ENCODE results near the gene NDUFAB1.
"Not testable (repeated sequence)": the region's sequence is repeated elsewhere in the genome, so short reads cannot be mapped to it uniquely, and the experiment has no call there.

NDUFAB1 gene

DNA sequence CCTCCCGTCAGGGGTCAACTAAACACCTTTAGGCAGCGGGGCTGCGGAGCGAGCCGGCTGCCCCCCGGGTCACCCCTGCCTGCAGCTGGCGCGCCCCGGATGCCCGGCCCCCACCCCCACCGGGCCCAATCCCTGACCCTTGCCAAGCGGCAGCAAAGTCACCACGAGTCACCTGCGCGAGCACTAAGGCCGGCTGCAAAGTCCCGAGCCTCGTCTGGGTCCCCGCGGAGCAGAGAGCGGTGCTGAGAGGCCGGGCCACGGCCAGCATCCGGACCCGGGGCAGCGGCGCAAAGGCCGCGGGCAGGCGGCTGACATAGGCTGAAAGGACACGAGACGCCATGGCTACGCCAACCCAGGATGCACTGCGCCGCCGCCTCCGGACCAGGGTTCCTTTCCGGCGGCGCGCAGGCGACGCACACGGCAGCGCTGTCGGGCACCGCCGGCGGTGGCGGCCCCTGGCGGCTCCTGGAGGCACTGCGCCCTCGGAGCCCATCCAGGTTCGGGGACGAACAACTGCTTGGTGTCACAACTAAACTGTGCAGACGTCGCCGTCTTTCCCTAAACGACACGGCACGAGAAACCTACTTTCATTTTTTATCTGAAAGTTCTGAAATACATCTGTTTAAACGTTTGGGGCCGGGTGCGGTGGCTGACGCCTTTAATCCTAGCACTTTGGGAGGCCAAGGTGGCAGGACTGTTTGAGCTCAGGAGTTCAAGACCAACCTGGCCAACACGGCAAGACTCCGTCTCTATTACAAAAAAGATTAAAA, at the start of gene NDUFAB1:
NDUFAB1 (minus strand) TSS at position 366 of the 770 bp plus-strand sequence; CDS start at position 340, 26 bp downstream.
- DNase-seq (ENCODE audit: extremely low read depth, low read depth): peak; percentile 45
- TF ChIP-seq CTCF (IDR thresholded peaks at IDR 0.05; ENCODE audit: low read depth, low read length): peak; percentile 56

DNA sequence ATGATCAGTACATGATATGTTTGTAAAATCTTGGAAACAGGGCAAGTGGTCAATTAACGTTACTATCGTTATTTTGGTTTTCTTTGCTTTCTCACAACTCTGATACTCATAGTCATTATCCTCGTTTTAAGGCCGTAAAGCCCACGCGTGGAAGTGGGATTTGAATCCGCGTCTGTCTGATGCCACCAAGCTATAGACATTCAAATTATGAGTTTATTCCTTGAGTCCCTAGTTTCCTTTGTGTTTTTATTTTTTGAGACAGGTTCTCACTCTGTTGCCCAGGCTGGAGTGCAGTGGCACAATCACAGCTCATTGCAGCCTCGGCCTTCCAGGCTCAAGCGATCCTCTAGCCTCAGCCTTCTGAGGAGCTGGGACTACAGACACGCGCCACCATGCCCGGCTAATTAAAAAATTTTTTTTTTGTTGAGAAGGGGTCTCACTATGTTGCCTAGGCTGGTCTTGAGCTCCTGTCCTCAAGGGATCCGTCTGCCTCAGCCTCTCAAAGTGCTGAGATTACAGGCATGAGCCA, 46.2 kb upstream of the NDUFAB1 start:
- TF ChIP-seq CTCF (IDR thresholded peaks at IDR 0.05; ENCODE audit: low read depth, low read length): no peak
- DNase-seq (ENCODE audit: extremely low read depth, low read depth): no peak

DNA sequence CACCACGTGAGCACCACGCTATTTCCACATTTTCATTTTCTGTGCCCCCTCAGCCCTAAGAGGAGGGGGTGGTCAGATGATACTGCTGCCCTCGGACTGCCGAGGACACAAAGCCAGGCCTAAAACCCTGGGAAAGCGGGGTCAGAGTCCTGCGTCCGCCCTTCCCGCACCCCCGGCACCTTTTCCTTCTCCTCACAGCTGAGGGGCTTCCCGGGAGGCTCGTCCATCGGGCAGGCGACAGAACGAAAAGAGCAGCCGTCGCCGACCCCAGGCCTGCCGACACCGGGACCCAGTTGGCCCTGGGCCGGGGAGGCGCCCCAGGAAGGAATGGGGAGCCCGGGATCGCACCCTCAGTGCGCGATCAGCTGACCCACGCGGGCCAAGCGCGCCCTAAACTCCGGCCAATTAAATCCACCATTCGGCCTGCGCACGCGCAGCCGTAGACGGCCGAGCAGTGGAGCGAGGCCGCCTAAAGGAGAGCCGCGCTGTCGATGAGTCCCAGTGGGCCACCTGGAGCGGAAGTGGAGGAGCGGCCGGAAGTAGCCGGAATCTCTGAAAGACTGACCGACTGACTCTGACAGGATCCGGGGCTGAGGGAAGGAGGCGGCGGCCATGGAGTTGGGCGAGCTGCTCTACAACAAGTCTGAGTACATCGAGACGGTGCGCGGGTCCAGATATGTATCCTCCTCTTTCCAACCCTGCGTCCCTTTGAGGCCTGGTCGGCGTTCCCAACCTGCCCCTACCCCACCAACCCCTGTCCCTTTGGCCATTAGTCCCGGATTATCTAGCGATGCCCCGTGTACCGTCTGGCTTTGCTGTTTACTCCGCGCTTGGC, 45.0 kb upstream of the NDUFAB1 start, which contains the start of the genes DCTN5 and PALB2:
DCTN5 (plus strand) TSS at position 536 of the 835 bp plus-strand sequence; CDS start at position 613, 77 bp downstream.
PALB2 (minus strand) TSS at position 380 of the 835 bp plus-strand sequence; CDS start at position 227, 153 bp downstream.
- TF ChIP-seq CTCF (IDR thresholded peaks at IDR 0.05; ENCODE audit: low read depth, low read length): no peak
- DNase-seq (ENCODE audit: extremely low read depth, low read depth): peak; percentile 77

DNA sequence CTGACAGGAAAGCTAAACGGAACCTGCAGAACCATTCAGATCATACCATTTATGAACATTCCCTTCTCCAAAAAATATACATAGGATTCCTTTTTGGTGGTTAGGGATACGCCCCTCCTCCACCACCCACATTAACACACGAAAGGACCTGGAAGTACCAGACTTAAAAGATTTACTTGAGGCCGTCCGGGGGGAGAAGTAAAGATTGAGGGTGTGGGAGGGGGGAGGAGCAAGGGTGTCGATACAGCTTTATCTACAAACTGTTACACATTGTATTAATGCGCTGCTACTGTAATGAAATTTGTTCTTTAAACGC, 44.5 kb upstream of the NDUFAB1 start:
- TF ChIP-seq CTCF (IDR thresholded peaks at IDR 0.05; ENCODE audit: low read depth, low read length): no peak
- no peak for DNase-seq (ENCODE audit: extremely low read depth, low read depth)

GRCh38 chr16:23635958-23636357, 39.8 kb upstream of the NDUFAB1 start:
- TF ChIP-seq CTCF (IDR thresholded peaks at IDR 0.05; ENCODE audit: low read depth, low read length): no peak

GRCh38 chr16:23634461-23635036, 38.4 kb upstream of the NDUFAB1 start:
- DNase-seq (ENCODE audit: extremely low read depth, low read depth): no peak
- no peak for TF ChIP-seq CTCF (IDR thresholded peaks at IDR 0.05; ENCODE audit: low read depth, low read length)

More at GRCh38 chr16:23635958-23636357, 39.8 kb upstream of the NDUFAB1 start:
- DNase-seq (ENCODE audit: extremely low read depth, low read depth): no peak

DNA sequence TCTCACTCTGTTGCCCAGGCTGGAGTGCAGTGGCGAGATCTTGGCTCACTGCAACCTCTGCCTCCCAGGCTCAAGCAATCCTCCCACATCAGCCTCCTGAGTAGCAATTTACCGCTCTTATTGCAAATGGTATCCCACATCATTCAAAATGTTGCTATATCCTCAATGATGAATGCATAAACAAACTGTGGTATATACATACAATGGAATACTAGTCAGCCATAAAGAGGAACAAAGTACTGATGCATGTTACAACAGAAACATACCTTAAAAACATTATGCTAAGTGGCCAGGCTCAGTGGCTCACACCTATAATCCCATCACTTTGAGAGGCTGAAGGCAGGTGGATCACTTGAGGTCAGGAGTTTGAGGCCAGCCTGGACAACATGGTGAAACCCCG, 35.8 kb upstream of the NDUFAB1 start:
- DNase-seq (ENCODE audit: extremely low read depth, low read depth): not testable (repeated sequence)
